ENCODE data around the gene LNX2.

LNX2 gene

GRCh38 chr13:27562457-27562856 is 57.9 kb downstream of the LNX2 start:
- DNase-seq (ENCODE audit: low read depth, low spot score): no peak

GRCh38 chr13:27559719-27560118 is 60.6 kb downstream of the LNX2 start:
- DNase-seq (ENCODE audit: low read depth, low spot score): no peak

- DNase-seq (ENCODE audit: low read depth, low spot score): peak; percentile 70
Observed at GRCh38 chr13:27556109-27556508, 64.2 kb downstream of the LNX2 start.

DNA sequence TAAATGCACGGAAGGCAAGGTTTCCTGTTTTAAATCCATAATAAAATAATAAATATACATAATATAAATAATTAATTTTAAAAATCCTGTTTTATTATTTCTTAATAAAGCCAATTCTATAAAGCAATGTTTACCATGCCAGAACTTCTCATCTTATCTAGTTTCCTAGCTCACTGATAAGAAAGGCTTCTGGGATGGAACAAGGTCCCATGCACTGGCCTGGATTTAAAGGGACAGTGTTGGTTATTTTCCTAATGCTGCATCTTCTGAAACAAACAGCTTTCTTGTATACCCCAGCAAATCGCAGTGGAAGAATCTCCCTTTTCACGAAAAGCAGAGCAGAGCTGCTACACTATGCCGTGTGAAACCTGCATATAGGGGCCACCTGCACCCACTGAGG is 68.8 kb downstream of the LNX2 start:
- DNase-seq (ENCODE audit: low read depth, low spot score): no peak

GRCh38 chr13:27549406-27549981 is 70.8 kb downstream of the LNX2 start:
- no peak for DNase-seq (ENCODE audit: low read depth, low spot score)

- DNase-seq (ENCODE audit: low read depth, low spot score): no peak
Observed at GRCh38 chr13:27542220-27542619, 78.1 kb downstream of the LNX2 start.

GRCh38 chr13:27541386-27541785 is 78.9 kb downstream of the LNX2 start:
- no peak for DNase-seq (ENCODE audit: low read depth, low spot score)

- DNase-seq (ENCODE audit: low read depth, low spot score): no peak
Observed at GRCh38 chr13:27536361-27537101, 83.8 kb downstream of the LNX2 start.

DNA sequence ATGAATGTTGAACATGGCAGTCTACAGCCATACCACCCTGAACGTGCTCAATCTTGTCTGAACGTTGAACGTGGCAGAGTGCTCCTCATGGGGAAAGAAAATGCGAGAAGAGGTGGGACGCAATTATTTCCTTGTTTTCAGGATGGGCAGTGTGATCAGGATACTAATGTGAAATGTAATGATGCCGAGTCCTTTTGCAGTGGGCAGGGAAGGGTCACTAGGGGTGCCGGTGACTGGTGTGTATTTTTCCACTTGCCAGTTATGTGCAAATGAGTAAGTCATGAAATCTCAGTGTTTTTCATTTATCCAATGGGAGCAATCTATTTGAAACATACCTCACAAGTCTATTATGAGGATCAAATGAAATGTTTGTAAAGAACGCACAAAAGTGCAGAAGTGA is 84.8 kb downstream of the LNX2 start:
- DNase-seq (ENCODE audit: low read depth, low spot score): no peak

- no peak for DNase-seq (ENCODE audit: low read depth, low spot score)
Observed at GRCh38 chr13:27534981-27535380, 85.3 kb downstream of the LNX2 start.

- DNase-seq (ENCODE audit: low read depth, low spot score): no peak
Observed at GRCh38 chr13:27534108-27534980, 86.0 kb downstream of the LNX2 start.

DNA sequence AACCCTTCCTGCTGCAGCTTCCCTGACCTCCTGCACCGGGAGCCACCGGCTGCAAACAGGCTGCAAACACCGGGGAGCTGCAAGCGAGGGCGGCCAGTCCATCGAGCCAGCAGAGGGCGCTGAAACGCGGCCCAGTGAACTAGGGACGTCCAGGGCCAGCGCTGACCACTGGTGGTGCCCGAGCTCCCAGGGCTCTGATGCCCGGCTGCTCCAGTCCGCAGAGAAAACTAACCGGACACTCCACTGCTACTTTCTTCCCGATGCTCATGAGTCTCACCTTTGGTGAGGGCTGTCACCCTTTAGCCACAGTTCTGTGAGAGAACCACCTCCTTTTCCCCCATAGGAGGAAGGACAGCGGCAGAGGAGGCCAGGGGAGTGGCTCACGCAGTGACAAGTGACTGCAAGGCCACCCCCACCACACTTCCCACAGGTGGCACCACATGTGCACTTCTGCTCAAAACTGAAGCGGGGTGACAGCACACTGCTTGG is 87.1 kb downstream of the LNX2 start:
- DNase-seq (ENCODE audit: low read depth, low spot score): peak; percentile 37

DNA sequence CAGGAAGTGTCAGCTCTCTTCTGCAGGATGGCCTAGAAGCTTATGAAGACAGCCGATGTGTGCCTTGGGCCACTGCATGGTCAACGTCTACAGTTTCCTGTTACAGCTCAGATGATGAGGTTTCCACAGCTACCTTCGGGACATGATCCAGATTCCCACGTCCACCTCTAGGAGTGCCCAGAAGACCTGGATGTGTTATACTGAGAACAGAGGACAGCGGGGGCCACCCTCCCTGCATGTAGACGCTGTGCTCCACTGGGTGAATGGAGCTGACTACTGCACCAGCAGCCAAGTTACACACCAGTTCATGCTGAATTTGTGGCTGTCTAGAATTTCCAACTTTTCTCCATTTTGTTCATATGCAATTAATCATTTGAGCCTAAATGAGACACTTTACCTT is 91.4 kb downstream of the LNX2 start:
- DNase-seq (ENCODE audit: low read depth, low spot score): no peak

GRCh38 chr13:27526516-27526915 is 93.8 kb downstream of the LNX2 start:
- no peak for DNase-seq (ENCODE audit: low read depth, low spot score)

DNA sequence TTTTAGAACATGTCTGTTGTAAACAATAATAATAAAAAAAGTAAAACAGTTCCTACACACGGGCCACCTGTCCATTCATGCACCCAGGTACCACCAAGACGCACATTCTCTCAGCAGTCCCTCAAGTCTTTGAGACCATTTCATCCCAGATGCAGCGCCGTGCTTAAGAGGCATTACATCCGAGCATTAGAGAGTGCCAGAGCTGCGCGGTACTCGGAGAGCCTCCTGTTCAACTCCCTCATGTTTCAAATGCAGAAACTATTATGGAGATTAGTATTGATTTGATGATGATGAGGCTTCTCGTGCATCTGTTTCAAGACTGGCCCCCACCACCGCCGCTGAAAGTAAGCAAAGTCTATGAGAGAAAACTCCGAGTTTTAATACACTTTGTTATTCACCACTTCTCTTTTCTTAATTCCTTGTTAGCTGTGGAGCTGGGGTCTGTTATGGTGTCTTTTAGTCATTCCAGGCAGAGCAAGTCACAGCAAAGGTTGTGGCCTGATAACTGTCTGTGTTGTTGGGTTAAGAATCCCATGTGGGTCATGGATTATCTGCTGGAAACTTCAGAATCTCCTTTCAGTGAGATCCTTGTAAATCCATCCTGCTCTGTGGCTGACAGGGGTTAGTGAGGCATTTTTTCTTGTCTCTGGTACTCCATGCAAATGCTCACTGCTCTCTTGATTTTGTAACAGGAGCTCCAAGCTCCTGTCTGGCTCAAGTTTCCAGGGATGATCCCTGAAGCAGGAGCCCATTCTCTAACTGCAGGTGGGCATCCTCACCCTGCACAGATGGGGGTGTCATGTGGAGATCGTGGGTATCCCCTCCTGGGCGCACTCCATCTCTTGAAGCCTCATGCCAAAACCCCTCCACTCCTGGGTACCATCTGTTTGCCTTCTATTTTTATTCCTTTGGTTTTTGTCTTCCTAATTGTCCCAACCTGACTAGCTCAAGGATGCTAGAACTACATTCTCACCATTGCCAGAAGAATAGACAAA is 95.1 kb downstream of the LNX2 start:
- DNase-seq (ENCODE audit: low read depth, low spot score): no peak

DNA sequence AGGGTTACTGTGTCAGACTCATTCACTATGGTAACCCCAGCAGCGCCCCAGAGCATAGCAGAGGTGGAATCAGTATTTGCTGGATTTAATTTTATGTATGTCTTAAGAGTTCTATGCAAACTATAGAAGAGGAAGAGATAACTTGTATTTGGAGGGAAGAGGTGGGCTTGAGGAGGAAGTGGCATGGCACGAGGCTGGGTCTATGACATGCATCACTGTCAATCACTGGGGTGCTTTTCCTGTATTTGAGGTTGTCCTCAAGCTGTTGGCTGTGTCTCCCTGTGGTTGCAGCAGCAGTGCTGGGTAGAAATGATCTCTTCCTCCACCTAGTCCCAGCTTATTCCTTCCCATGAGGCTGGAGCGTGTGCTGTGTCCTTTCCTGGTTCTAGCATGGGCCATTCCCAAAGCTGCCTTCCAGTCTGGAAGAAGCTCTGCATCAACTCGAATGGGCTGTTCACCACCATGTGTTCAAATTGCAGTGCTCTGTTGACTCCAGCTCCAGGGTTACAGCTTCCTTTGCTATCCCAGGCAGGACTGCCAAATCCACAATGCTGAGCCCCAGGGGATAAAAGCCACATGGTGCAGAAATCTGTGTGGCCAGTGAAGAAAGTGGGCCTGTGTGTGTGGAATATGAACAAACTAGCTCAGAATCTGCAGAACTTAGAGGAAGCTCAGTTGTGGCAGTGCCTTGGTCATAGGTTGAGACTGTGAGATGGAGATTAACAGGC is 96.8 kb downstream of the LNX2 start:
- DNase-seq (ENCODE audit: low read depth, low spot score): no peak

DNA sequence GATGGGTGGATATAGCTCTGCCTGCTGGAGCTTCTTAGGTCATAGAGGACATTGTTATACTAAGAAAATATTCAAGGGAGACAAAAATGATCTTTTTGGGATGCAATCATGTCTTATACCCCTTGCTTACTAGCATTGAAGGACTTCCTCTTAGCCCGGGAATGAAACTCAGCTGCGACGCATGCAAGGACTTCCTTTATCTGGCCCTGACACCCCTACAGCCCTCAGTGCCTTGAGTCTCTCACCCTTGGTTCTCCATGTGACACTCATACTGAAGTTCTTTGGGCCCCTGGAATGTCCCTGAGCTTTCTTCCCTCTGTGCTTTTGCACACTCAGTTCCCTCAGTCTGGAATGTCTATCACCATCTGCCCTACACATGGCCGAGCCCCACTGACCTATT is 97.5 kb downstream of the LNX2 start:
- DNase-seq (ENCODE audit: low read depth, low spot score): no peak

DNA sequence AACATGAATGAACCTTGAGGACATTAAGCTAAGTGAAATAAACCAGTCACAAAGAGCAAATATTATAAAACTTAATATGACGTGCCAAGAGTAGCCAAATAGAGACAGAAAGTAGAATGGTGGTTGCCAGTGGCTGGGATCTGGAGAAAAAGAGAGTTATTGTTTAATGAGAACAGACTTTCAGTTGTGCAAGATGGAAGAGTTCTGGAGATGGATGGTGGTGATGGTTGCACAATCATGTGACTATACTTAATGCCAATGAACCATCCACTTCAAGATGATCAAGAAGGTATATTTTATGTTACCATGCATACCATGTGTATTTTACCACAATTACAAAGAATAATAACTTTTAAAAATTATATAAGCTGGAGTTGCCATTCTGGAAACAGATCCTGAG is 104.2 kb downstream of the LNX2 start:
- no peak for DNase-seq (ENCODE audit: low read depth, low spot score)

GRCh38 chr13:27510082-27510481 is 110.2 kb downstream of the LNX2 start:
- DNase-seq (ENCODE audit: low read depth, low spot score): no peak

- DNase-seq (ENCODE audit: low read depth, low spot score): no peak
Observed at GRCh38 chr13:27508802-27509201, 111.5 kb downstream of the LNX2 start.

GRCh38 chr13:27505792-27506191 is 114.5 kb downstream of the LNX2 start:
- no peak for DNase-seq (ENCODE audit: low read depth, low spot score)

Measured in brain pericyte (primary cell).